LNCAP (cell line): Measurements from ENCODE around the gene KCNT2.

Experiments
- TF ChIP-seq, protein P1 (sequence below): fragments of 450-650 bp; IDR thresholded peaks from 2 replicates; pipeline ENCODE4 v1.5.1; 2017; ENCODE audit warnings: mild to moderate bottlenecking

KCNT2 gene

DNA sequence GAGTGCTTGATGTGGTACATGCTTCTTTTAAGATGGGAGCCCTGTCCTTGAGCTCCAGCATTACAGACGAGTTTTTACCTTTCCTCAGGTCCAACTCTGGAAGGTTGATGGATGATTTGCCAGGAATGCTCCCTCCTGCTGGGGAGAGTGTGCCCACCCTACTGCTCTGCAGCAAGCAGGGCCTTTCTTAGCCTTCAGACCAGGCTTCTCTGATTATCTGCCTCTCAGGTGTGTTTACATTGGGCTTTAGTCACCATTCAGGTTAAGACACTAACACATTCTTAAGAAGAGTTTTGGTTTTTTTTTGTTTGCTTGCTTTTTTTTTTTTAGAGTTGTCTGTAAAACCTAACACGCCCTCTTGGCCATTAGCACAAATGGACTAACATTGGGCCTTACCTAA is 301.8 kb downstream of the KCNT2 start:
- TF ChIP-seq, protein P1, sequence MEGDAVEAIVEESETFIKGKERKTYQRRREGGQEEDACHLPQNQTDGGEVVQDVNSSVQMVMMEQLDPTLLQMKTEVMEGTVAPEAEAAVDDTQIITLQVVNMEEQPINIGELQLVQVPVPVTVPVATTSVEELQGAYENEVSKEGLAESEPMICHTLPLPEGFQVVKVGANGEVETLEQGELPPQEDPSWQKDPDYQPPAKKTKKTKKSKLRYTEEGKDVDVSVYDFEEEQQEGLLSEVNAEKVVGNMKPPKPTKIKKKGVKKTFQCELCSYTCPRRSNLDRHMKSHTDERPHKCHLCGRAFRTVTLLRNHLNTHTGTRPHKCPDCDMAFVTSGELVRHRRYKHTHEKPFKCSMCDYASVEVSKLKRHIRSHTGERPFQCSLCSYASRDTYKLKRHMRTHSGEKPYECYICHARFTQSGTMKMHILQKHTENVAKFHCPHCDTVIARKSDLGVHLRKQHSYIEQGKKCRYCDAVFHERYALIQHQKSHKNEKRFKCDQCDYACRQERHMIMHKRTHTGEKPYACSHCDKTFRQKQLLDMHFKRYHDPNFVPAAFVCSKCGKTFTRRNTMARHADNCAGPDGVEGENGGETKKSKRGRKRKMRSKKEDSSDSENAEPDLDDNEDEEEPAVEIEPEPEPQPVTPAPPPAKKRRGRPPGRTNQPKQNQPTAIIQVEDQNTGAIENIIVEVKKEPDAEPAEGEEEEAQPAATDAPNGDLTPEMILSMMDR = no peak

DNA sequence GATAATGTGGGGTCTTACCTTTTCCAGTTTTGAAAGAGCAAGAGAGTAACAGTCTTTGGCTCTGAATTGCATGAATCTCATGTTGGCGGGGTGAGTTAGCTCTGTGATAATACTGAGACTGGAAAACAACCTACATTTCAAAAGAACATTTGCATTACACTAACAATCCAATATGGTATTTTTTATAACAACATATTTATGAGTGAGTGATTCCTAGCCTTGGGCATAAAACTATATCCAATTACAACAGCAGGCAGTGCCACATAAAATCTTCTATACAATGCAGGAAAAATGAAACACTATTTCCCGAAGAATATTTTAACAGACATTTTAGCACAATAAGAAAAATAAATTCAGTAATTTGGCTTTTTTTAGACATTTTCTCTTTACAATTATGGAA is 303.0 kb downstream of the KCNT2 start:
- TF ChIP-seq, protein P1 = no peak

DNA sequence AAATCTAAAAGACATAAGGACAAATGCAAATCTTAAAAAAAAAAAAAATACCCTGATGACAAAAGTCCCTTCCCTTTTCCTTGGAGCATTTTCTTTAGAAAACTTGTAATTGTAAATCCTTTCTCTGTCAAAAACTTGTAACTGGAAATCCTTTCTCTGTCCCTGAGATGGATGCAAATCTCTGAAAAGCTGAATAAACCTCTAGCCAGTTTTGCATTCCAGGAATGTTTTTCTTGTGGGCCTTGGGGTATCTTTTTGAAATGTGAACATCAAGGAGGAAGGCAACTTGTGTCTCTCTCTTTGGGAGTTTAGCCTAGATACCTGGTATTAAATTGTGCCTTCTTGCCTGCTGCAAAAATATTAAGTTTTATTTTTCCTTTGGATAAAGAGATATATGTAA is 305.3 kb downstream of the KCNT2 start:
- TF ChIP-seq, protein P1 = no peak

DNA sequence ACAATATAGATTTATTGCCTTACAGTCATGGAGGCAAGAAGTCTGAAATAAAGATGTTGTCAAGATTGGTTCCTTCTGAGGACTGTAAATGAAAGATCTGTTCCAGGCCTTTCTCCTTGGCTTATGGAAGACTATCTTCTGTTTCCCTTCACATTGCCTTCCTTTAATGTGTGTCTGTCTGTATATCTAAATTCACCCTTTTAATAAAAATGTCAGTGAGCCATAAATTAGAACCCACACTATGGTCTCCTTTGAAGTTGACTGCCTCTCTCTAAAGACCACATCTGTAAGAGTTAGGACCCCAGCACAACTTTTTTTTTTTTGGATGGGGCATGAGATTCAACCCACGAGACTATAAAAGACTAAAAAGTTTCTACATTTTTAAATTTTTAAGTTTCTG is 305.8 kb downstream of the KCNT2 start:
- TF ChIP-seq, protein P1 = no peak

DNA sequence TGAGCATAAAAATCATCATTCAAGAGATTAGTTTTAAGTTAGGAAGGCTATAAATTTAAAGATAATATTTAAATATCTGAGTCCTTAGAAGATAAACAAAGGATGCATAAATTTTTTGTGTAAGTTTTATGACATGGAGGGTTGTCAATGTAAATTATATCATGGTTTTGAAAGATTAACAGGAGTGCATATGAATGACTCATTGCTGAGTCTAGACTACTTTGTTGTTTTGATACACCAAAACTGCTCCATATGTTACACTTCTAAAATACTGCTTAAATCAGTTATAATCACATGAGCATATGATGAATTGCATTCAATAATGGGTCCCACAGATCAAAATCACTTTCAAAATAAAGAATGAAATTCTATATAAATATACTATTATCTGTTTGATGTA is 312.5 kb downstream of the KCNT2 start:
- TF ChIP-seq, protein P1 = no peak

DNA sequence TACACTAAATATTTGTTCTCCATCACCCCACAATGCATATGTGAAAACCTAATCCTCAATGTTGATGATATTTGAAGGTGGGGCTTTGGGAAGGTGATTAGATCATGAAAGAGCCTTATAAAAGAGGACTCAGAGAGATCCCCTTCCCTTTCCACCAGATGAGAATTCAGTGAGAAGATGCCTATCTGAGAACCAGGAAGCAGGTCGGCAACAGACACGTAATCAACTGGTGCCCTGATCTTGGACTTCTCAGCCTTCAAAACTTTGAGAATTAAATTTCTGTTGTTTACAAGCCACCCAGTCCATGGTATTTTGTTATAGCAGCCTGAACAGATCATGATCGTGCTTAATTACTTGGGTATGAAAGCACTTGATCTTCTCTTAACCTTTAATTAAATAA is 329.4 kb downstream of the KCNT2 start:
- TF ChIP-seq, protein P1 = no peak

DNA sequence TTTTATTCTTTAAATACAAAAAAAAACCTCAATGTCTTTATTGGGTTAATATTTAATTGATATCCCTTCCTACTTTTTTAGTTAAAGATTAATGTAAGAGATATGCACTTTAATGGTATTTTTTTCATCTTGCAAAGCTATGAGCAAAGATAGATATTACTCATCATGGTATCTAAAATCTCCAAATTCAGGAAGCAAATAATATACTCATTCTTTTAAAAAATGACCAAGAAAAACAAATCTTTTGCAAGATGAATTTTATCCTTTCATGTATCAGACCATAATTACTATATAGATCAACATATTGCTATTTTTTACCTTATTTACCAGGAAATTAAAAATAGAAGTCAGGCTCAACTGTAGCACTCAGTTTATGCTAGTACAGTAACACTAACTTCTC is 330.4 kb downstream of the KCNT2 start:
- TF ChIP-seq, protein P1 = no peak

DNA sequence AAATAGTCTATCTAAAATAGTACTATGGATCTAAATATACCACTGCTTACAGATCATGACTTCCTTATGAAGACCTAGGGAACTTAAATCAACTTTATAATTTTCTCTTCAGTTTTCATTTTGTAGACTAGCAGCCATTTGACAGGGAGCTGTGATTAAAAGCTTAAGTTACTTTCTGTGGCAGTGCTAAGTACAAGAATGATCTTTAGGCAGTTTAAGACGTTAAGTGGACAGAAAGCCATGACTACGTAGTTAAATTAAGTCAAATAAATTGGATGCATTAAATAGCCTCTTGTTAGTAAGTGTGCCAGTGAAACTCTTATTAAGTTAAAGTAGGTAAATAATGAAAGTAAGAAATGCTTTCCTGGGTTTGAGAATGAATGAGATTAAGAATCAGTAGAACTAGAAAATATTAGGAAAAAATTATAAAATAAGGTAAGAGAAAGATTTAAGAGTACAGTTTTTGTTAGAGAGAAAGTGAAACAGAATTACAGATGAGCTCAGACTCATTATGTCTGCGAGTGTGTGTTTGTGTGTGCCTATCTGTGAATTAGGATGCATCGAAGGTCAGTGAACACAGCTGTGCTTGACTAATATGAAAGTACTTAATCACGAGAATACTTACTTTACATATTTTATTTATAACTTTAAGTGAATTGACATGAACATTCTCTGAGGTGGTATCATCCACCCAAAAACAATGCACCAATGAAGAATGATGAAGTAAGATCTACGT is 336.9 kb downstream of the KCNT2 start:
- TF ChIP-seq, protein P1 = no peak
